ENCODE measurements around the gene MGAT5.

MGAT5 gene

GRCh38 chr2:134296301-134296700, 42.4 kb downstream of the MGAT5 start:
- in situ Hi-C loops (cut with MboI; ENCODE audit: low sequenced_read_pairs), result no loop called here

- in situ Hi-C loops (cut with MboI; ENCODE audit: low sequenced_read_pairs), result no loop called here
Observed at GRCh38 chr2:134299334-134299733, 45.5 kb downstream of the MGAT5 start.

- in situ Hi-C loops (cut with MboI; ENCODE audit: low sequenced_read_pairs), result no loop called here
Observed at GRCh38 chr2:134300585-134300984, 46.7 kb downstream of the MGAT5 start.

GRCh38 chr2:134301099-134301927, 47.4 kb downstream of the MGAT5 start:
- in situ Hi-C loops (cut with MboI; ENCODE audit: low sequenced_read_pairs), result no loop called here

GRCh38 chr2:134301928-134302260, 48.0 kb downstream of the MGAT5 start:
- in situ Hi-C loops (cut with MboI; ENCODE audit: low sequenced_read_pairs), result no loop called here

GRCh38 chr2:134304394-134305108, 50.7 kb downstream of the MGAT5 start:
- in situ Hi-C loops (cut with MboI; ENCODE audit: low sequenced_read_pairs), result no loop called here

- in situ Hi-C loops (cut with MboI; ENCODE audit: low sequenced_read_pairs), result no loop called here
Observed at GRCh38 chr2:134305109-134305491, 51.2 kb downstream of the MGAT5 start.

- in situ Hi-C loops (cut with MboI; ENCODE audit: low sequenced_read_pairs), result no loop called here
Observed at GRCh38 chr2:134306521-134306920, 52.6 kb downstream of the MGAT5 start.

- in situ Hi-C loops (cut with MboI; ENCODE audit: low sequenced_read_pairs), result no loop called here
Observed at GRCh38 chr2:134307334-134307733, 53.5 kb downstream of the MGAT5 start.

- in situ Hi-C loops (cut with MboI; ENCODE audit: low sequenced_read_pairs), result no loop called here
Observed at GRCh38 chr2:134308474-134309385, 54.9 kb downstream of the MGAT5 start.

- in situ Hi-C loops (cut with MboI; ENCODE audit: low sequenced_read_pairs), result no loop called here
Observed at GRCh38 chr2:134310107-134311079, 56.5 kb downstream of the MGAT5 start.

- in situ Hi-C loops (cut with MboI; ENCODE audit: low sequenced_read_pairs), result no loop called here
Observed at GRCh38 chr2:134312482-134312881, 58.6 kb downstream of the MGAT5 start.

GRCh38 chr2:134314202-134314601, 60.3 kb downstream of the MGAT5 start:
- in situ Hi-C loops (cut with MboI; ENCODE audit: low sequenced_read_pairs), result no loop called here

GRCh38 chr2:134314681-134315368, 61.0 kb downstream of the MGAT5 start:
- in situ Hi-C loops (cut with MboI; ENCODE audit: low sequenced_read_pairs), result no loop called here

- in situ Hi-C loops (cut with MboI; ENCODE audit: low sequenced_read_pairs), result no loop called here
Observed at GRCh38 chr2:134315471-134315870, 61.6 kb downstream of the MGAT5 start.

- in situ Hi-C loops (cut with MboI; ENCODE audit: low sequenced_read_pairs), result no loop called here
Observed at GRCh38 chr2:134319596-134320254, 65.9 kb downstream of the MGAT5 start.

GRCh38 chr2:134320930-134321329, 67.1 kb downstream of the MGAT5 start:
- in situ Hi-C loops (cut with MboI; ENCODE audit: low sequenced_read_pairs), result no loop called here

- in situ Hi-C loops (cut with MboI; ENCODE audit: low sequenced_read_pairs), result no loop called here
Observed at GRCh38 chr2:134323777-134324176, 69.9 kb downstream of the MGAT5 start.

- in situ Hi-C loops (cut with MboI; ENCODE audit: low sequenced_read_pairs), result no loop called here
Observed at GRCh38 chr2:134324430-134324829, 70.6 kb downstream of the MGAT5 start.

Data from HL-60/S4 treated with retinoic acid at 250 ng/mL for 4 days and 3 days (cell line).